Caco-2 (cell line): Measurements from ENCODE around the gene TLK1. TPM values are rescaled to one million over a fixed set of nuclear protein-coding genes. Genes with fewer than 3 reads are reported as not detected.
A peak's percentile ranks its signal among the peaks of the same experiment; 100 is the strongest.

Experiments used
- BruUV-seq: library from RNA; stranded (reverse); fragments of 400-500 nt; replicated peaks from 2 replicates; lab custom pipeline; 2021; lab: Mats Ljungman, UMichigan
- CTCF ChIA-PET: fragments of 300-600 bp; sonication (Branson Sonifier 250); formaldehyde crosslinking; loops from one replicate; lab custom pipeline; 2022; ENCODE audit warnings: antibody characterized with exemption; lab: Charles Lee
- POLR2A ChIA-PET: fragments of 300-600 bp; sonication (Branson Sonifier 250); formaldehyde crosslinking; loops from one replicate; lab custom pipeline; 2022; ENCODE audit warnings: antibody characterized with exemption; lab: Charles Lee
- DNase-seq, 2 experiments: peaks; one replicate each; pipeline versions ENCODE4 v3.0.0 to v3.0.0-alpha.2; 2020 to 2022
- H3K27me3 ChIP-seq: replicated peaks from 2 replicates; pipeline ENCODE4 v1.6.0; 2011; ENCODE audit warnings: low read length; ENCODE audit not compliant: control insufficient read depth, insufficient read depth
- H3K36me3 ChIP-seq: 2 replicates; pipeline ENCODE4 v1.5.1; 2011; ENCODE audit warnings: low read length; ENCODE audit not compliant: control insufficient read depth, insufficient read depth
- H3K4me1 ChIP-seq: fragments of 250-450 bp; sonication (Bioruptor Pico); 2 replicates; pipeline ENCODE4 v1.5.1; 2020; ENCODE audit warnings: mild to moderate bottlenecking
- H3K4me3 ChIP-seq: 2 replicates; pipeline ENCODE4 v1.5.1; 2011; ENCODE audit warnings: low read depth, mild to moderate bottlenecking, control low read depth, low read length
- H3K9me3 ChIP-seq: fragments of 250-450 bp; sonication (Bioruptor Pico); 2 replicates; pipeline ENCODE4 v1.5.1; 2020; ENCODE audit warnings: mild to moderate bottlenecking, moderate library complexity
- H3K27ac Mint-ChIP-seq: one replicate; pipeline ENCODE4 v1.8.0; 2022; ENCODE audit warnings: mixed read lengths; ENCODE audit not compliant: unreplicated experiment
- H3K27me3 Mint-ChIP-seq: one replicate; pipeline ENCODE4 v1.8.0; 2022; ENCODE audit warnings: mixed read lengths; ENCODE audit not compliant: insufficient read depth, unreplicated experiment
- H3K36me3 Mint-ChIP-seq: one replicate; pipeline ENCODE4 v1.8.0; 2022; ENCODE audit warnings: mild to moderate bottlenecking, mixed read lengths; ENCODE audit not compliant: insufficient read depth, unreplicated experiment
- H3K4me1 Mint-ChIP-seq: one replicate; pipeline ENCODE4 v1.8.0; 2022; ENCODE audit warnings: low read depth, mixed read lengths; ENCODE audit not compliant: unreplicated experiment
- H3K4me3 Mint-ChIP-seq: one replicate; pipeline ENCODE4 v1.8.0; 2022; ENCODE audit warnings: mild to moderate bottlenecking, moderate library complexity, mixed read lengths; ENCODE audit not compliant: unreplicated experiment
- H3K9me3 Mint-ChIP-seq: one replicate; pipeline ENCODE4 v1.8.0; 2022; ENCODE audit warnings: mixed read lengths; ENCODE audit not compliant: unreplicated experiment
- intact Hi-C: fragments of 100-400 bp; cut with micrococcal nuclease; formaldehyde crosslinking; loops from one replicate; pipeline ENCODE4 v1.10.0; 2022; ENCODE audit not compliant: unreplicated experiment
- total RNA-seq: library from RNA; stranded (reverse); gene quantifications from 2 replicates; pipeline ENCODE4 v1.2.3, GENCODE V29; 2022
- TF ChIP-seq, protein P1 (sequence below), 2 experiments: fragments of 200-600 bp in 1 of 2; IDR thresholded peaks; 1 replicate in 1 of 2; 2 replicates in 1 of 2; pipeline versions ENCODE4 v1.5.1 to v1.8.0; 2011 to 2022; ENCODE audit warnings: antibody characterized with exemption in 1 of 2, control low read depth in 1 of 2, inconsistent platforms in 1 of 2, low read depth in 1 of 2, low read length in 1 of 2, mild to moderate bottlenecking in 1 of 2, moderate library complexity in 1 of 2; ENCODE audit not compliant: insufficient read depth in 1 of 2, severe bottlenecking in 1 of 2, unreplicated experiment in 1 of 2

Gene TLK1
- total RNA-seq, 1 experiment from 2014 or later: 85.1 TPM

DNA sequence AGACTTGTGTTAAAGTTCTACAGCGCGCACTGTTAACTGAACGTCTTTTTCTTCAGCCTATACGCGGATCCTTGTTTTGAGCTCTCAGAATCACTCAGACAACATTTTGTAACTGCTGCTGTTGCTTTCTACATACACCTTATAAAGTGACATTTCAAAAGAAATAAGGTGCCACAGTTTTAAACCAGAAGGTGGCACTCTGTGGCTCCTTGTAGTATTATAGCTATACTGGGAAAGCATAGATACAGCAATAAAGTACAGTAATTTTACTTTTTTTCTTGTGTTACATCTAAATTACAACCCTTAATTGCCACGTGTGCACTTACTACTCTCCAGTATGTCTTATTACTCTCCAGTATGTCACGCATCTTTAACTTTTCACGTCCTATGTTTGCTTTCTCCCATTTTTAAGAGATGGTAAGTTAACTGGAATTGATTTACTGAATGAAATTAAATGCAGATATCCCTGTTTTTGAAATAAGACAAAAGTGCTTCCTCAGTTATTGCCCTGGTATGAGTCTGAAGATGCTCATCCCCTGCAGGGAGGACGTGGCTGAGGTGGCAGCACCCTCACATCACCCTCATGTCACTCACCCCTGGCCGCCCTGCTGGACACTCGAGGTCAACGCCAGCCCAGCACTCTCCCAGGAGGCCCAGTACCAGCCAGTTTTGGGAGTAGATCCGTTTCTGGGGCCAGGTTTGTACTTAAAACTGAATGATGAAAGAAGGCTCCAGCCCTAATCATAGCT lies 193.9 kb downstream of the TLK1 start:
- CTCF ChIA-PET: interaction anchor here (1.1 to 1.4 kb wide), 2 partner anchors 38 to 449 kb away, joined by 3 to 7 read pairs; partner anchors contain the start of gene GORASP2
- no peaks in the 10 kb centered on the region for H3K27me3 ChIP-seq
- Mint-ChIP-seq H3K9me3 (no peaks in the 10 kb centered on the region), H3K4me1 (peaks cover 7% of the 10 kb centered on the region), H3K36me3 (peaks cover 90% of the 10 kb centered on the region), H3K27ac (peak overlapping the region; percentile 26), H3K4me3 (no peak overlapping the region), H3K27me3 (no peaks in the 10 kb centered on the region)
- H3K36me3 ChIP-seq: peaks cover 1% of the 10 kb centered on the region; the same call in 1 of the 2 replicates
- no peaks in the 10 kb centered on the region for H3K4me1 ChIP-seq
- no peak overlapping the region for H3K4me3 ChIP-seq
- intact Hi-C loops: no loop called here
- TF ChIP-seq, protein P1, sequence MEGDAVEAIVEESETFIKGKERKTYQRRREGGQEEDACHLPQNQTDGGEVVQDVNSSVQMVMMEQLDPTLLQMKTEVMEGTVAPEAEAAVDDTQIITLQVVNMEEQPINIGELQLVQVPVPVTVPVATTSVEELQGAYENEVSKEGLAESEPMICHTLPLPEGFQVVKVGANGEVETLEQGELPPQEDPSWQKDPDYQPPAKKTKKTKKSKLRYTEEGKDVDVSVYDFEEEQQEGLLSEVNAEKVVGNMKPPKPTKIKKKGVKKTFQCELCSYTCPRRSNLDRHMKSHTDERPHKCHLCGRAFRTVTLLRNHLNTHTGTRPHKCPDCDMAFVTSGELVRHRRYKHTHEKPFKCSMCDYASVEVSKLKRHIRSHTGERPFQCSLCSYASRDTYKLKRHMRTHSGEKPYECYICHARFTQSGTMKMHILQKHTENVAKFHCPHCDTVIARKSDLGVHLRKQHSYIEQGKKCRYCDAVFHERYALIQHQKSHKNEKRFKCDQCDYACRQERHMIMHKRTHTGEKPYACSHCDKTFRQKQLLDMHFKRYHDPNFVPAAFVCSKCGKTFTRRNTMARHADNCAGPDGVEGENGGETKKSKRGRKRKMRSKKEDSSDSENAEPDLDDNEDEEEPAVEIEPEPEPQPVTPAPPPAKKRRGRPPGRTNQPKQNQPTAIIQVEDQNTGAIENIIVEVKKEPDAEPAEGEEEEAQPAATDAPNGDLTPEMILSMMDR (IDR thresholded peaks at IDR 0.05; ENCODE audit: insufficient read depth in 1 of 2, low read depth in 1 of 2, low read length in 1 of 2, severe bottlenecking in 1 of 2, unreplicated experiment in 1 of 2): peak; percentile 50 to 55
- DNase-seq: peak in 1 of 2 experiments; percentile 72
- TSS peak; percentile 59 for BruUV-seq
- no peaks in the 10 kb centered on the region for H3K9me3 ChIP-seq
- POLR2A ChIA-PET: no interaction called here

DNA sequence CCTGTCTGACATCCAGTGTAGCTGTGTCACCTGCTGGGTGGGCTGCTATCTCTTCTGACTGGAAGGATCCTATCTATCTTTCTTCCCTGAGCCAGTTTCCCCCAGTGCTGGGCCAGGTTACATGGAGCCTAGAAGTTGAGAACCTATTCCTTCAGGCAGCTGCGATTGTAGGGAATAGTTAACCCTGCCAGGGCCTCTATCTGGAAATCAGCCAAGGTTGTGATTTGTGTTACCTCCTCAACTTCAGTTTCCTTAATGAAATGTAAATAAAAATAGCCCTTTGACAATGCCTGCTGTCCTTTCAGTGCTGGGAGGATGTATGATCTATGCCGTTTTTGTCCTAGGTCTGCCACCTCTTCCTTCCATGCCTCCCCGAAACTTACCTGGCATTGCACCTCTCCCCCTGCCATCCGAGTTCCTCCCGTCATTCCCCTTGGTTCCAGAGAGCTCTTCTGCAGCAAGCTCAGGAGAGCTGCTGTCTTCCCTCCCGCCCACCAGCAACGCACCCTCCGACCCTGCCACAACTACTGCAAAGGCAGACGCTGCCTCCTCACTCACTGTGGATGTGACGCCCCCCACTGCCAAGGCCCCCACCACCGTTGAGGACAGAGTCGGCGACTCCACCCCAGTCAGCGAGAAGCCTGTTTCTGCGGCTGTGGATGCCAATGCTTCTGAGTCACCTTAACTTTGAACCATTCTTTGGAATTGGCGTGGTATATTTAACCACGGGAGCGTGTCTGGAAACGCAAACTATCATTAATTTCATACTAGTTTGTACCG lies 195.1 kb downstream of the TLK1 start:
- POLR2A ChIA-PET: no interaction called here

DNA sequence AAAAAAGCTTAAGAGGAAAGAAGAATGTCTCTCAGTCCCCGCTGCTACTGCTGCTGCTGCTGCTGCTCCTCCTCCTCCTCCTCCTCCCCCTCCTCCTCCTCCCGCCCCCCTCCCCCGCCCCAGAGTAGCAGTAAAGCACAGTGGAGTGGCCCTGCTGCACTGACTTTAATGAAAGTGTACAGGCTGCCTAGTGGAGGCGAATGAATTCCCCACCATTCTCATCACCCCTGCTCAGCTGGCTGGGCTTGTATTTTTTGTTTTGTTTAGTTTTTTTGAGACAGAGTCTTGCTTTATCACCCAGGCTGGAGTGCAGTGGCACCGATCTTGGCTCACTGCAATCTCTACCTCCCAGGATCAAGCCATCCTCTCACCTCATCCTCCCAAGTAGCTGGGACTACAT lies 197.3 kb downstream of the TLK1 start:
- intact Hi-C loops: no loop called here
- peaks cover 7% of the 10 kb centered on the region for H3K4me1 Mint-ChIP-seq
- Histone ChIP-seq H3K36me3 (peaks cover 4% of the 10 kb centered on the region), H3K4me1 (no peaks in the 10 kb centered on the region), H3K4me3 (no peak overlapping the region), H3K9me3 (no peaks in the 10 kb centered on the region), H3K27me3 (no peaks in the 10 kb centered on the region)
- TF ChIP-seq, protein P1 (IDR thresholded peaks at IDR 0.05; ENCODE audit: insufficient read depth in 1 of 2, low read depth in 1 of 2, low read length in 1 of 2, severe bottlenecking in 1 of 2, unreplicated experiment in 1 of 2): no peak
- POLR2A ChIA-PET: no interaction called here
- no peak overlapping the region for H3K27ac Mint-ChIP-seq
- BruUV-seq: no TSS peak
- H3K4me3 Mint-ChIP-seq: no peak overlapping the region
- CTCF ChIA-PET: interaction anchor here (0.6 to 0.7 kb wide), 2 partner anchors 35 to 373 kb away, joined by 3 to 4 read pairs; partner anchors contain the start of gene GORASP2
- no peaks in the 10 kb centered on the region for H3K27me3 Mint-ChIP-seq
- H3K9me3 Mint-ChIP-seq: no peaks in the 10 kb centered on the region
- DNase-seq: no peak
- H3K36me3 Mint-ChIP-seq: peaks cover 97% of the 10 kb centered on the region

More for the DNA sequence above, 195.1 kb downstream of the TLK1 start:
- peaks cover 7% of the 10 kb centered on the region for H3K4me1 Mint-ChIP-seq
- Histone ChIP-seq H3K27me3 (no peaks in the 10 kb centered on the region), H3K36me3 (peaks cover 4% of the 10 kb centered on the region), H3K4me3 (no peak overlapping the region), H3K4me1 (no peaks in the 10 kb centered on the region), H3K9me3 (no peaks in the 10 kb centered on the region)
- DNase-seq: no peak
- intact Hi-C loops: no loop called here
- no peak overlapping the region for H3K27ac Mint-ChIP-seq
- CTCF ChIA-PET: no interaction called here
- H3K9me3 Mint-ChIP-seq: no peaks in the 10 kb centered on the region
- H3K27me3 Mint-ChIP-seq: no peaks in the 10 kb centered on the region
- peaks cover 93% of the 10 kb centered on the region for H3K36me3 Mint-ChIP-seq
- TF ChIP-seq, protein P1 (IDR thresholded peaks at IDR 0.05; ENCODE audit: insufficient read depth in 1 of 2, low read depth in 1 of 2, low read length in 1 of 2, severe bottlenecking in 1 of 2, unreplicated experiment in 1 of 2): no peak
- H3K4me3 Mint-ChIP-seq: no peak overlapping the region
- BruUV-seq: no TSS peak
